CD14-positive monocyte (primary cell): ENCODE results near the gene PKD1. TPM values are rescaled to one million over a fixed set of nuclear protein-coding genes. Genes with fewer than 3 reads are reported as not detected.
"Not testable (repeated sequence)": the region's sequence is repeated elsewhere in the genome, so short reads cannot be mapped to it uniquely, and the experiment has no call there.

ENCODE experiments used
- DNase-seq, 3 donors: peaks; one replicate each; pipeline ENCODE4 v3.0.0-alpha.2; 2011 to 2022
- H2AFZ ChIP-seq: 2 replicates; pipeline ENCODE4 v1.6.0; 2012; ENCODE audit warnings: mild to moderate bottlenecking, low read depth, low read length, inconsistent platforms; ENCODE audit not compliant: insufficient read depth, poor library complexity, severe bottlenecking
- H3K27ac ChIP-seq, 2 donors: 1 replicate in 1 of 2; 2 replicates in 1 of 2; pipeline ENCODE4 v1.5.1; 2012 to 2013; ENCODE audit warnings: low read length in 2 of 2, control low read depth in 1 of 2, inconsistent platforms in 1 of 2, low read depth in 1 of 2, mild to moderate bottlenecking in 1 of 2
- H3K27me3 ChIP-seq, 2 donors: one replicate each; pipeline versions ENCODE4 v1.6.0 to v1.6.1; 2011 to 2013; ENCODE audit warnings: low read length in 2 of 2; ENCODE audit not compliant: control insufficient read depth in 2 of 2, insufficient read depth in 2 of 2
- H3K36me3 ChIP-seq, 2 donors: replicated peaks in 1 of 2; 1 replicate in 1 of 2; 2 replicates in 1 of 2; pipeline versions ENCODE4 v1.5.1 to v1.6.1; 2012 to 2013; ENCODE audit warnings: low read length in 2 of 2, control low read depth in 1 of 2, inconsistent platforms in 1 of 2, mild to moderate bottlenecking in 1 of 2; ENCODE audit not compliant: insufficient read depth in 2 of 2, control insufficient read depth in 1 of 2
- H3K4me1 ChIP-seq, 2 donors: 1 replicate in 1 of 2; 2 replicates in 1 of 2; pipeline versions ENCODE4 v1.5.1 to v1.6.1; 2012 to 2013; ENCODE audit warnings: low read length in 2 of 2, control low read depth in 1 of 2, inconsistent platforms in 1 of 2, mild to moderate bottlenecking in 1 of 2, moderate library complexity in 1 of 2; ENCODE audit not compliant: insufficient read depth in 2 of 2, control insufficient read depth in 1 of 2
- H3K4me2 ChIP-seq: replicated peaks from 2 replicates; pipeline ENCODE3; 2012; ENCODE audit warnings: low read length, moderate library complexity, mild to moderate bottlenecking; ENCODE audit not compliant: poor library complexity, severe bottlenecking; ENCODE audit errors: extremely low read depth
- H3K4me3 ChIP-seq, 3 experiments: fragments of 200-600 bp in 1 of 3; sonication (generic) in 1 of 3; replicated peaks in 1 of 3; 1 replicate in 2 of 3; 2 replicates in 1 of 3; pipeline ENCODE4 v1.5.1; 2011 to 2013; ENCODE audit warnings: low read length in 3 of 3, mild to moderate bottlenecking in 3 of 3, control low read depth in 2 of 3, low read depth in 2 of 3, inconsistent platforms in 1 of 3, moderate library complexity in 1 of 3
- H3K79me2 ChIP-seq: 2 replicates; pipeline ENCODE4 v1.6.0; 2012; ENCODE audit warnings: mild to moderate bottlenecking, control low read depth, inconsistent platforms, low read length, moderate library complexity; ENCODE audit not compliant: insufficient read depth
- H3K9ac ChIP-seq: 2 replicates; pipeline ENCODE4 v1.6.0; 2017; ENCODE audit warnings: low read length, mild to moderate bottlenecking; ENCODE audit not compliant: insufficient read depth, poor library complexity, severe bottlenecking
- H3K9me3 ChIP-seq, 2 donors: replicated peaks in 1 of 2; 1 replicate in 1 of 2; 2 replicates in 1 of 2; pipeline versions ENCODE4 v1.5.1 to v1.6.1; 2012 to 2013; ENCODE audit warnings: low read length in 2 of 2, control low read depth in 1 of 2; ENCODE audit not compliant: control insufficient read depth in 1 of 2, insufficient read depth in 1 of 2
- H4K20me1 ChIP-seq: 2 replicates; pipeline ENCODE4 v1.6.0; 2012; ENCODE audit warnings: mild to moderate bottlenecking, low read length, control low read depth, moderate library complexity; ENCODE audit not compliant: insufficient read depth
- H3K27ac Mint-ChIP-seq, 7 donors: one replicate each; pipeline ENCODE4 v1.8.0; 2020; ENCODE audit warnings: mild to moderate bottlenecking in 7 of 7, mixed read lengths in 7 of 7, moderate library complexity in 6 of 7, inconsistent platforms in 2 of 7
- H3K27me3 Mint-ChIP-seq, 3 donors: one replicate each; pipeline ENCODE4 v1.8.0; 2021 to 2022; ENCODE audit warnings: low read depth in 3 of 3, mild to moderate bottlenecking in 3 of 3, mixed read lengths in 3 of 3, moderate library complexity in 3 of 3, inconsistent platforms in 1 of 3
- H3K36me3 Mint-ChIP-seq, 2 donors: one replicate each; pipeline ENCODE4 v1.8.0; 2020; ENCODE audit warnings: mixed read lengths in 2 of 2, inconsistent platforms in 1 of 2, mild to moderate bottlenecking in 1 of 2
- H3K4me1 Mint-ChIP-seq: one replicate; pipeline ENCODE4 v1.8.0; 2020; ENCODE audit warnings: mild to moderate bottlenecking, mixed read lengths
- H3K4me3 Mint-ChIP-seq, 2 donors: one replicate each; pipeline ENCODE4 v1.8.0; 2020; ENCODE audit warnings: mild to moderate bottlenecking in 2 of 2, mixed read lengths in 2 of 2, moderate library complexity in 1 of 2
- H3K9me3 Mint-ChIP-seq, 7 donors: one replicate each; pipeline ENCODE4 v1.8.0; 2020 to 2022; ENCODE audit warnings: mixed read lengths in 7 of 7, mild to moderate bottlenecking in 6 of 7, moderate library complexity in 6 of 7, inconsistent platforms in 2 of 7
- CTCF ChIP-seq: fragments of 200-600 bp; IDR thresholded peaks from one replicate; pipeline ENCODE4 v1.8.0; 2022; ENCODE audit warnings: antibody characterized with exemption, mild to moderate bottlenecking
- WGBS: methylation state at CpG from one replicate; pipeline ENCODE4 v1.1.5; 2013; ENCODE audit warnings: missing lambda C conversion rate; ENCODE audit not compliant: insufficient coverage; 5-methylcytosine and 5-hydroxymethylcytosine counted together
- intact Hi-C, 2 donors: fragments of 100-400 bp; cut with micrococcal nuclease; formaldehyde crosslinking; loops; one replicate each; pipeline versions ENCODE4 v1.15.0 to v1.15.1; 2023
- polyA plus RNA-seq, 3 donors: library from polyadenylated mRNA; depleted of rRNA in 1 of 3; unstranded in 2 of 3; stranded (reverse) in 1 of 3; fragments of 300-500 nt in 2 of 3; fragments of >200 nt in 1 of 3; fragmentation: Illumina TruSeq in 2 of 3; gene quantifications; 1 replicate in 2 of 3; 2 replicates in 1 of 3; pipeline ENCODE4 v1.2.3, GENCODE V29; 2012 to 2021

The PKD1 gene
- polyA plus RNA-seq, 3 donors = 0.22 to 53.8 (median 1.6) TPM

GRCh38 chr16:2122429-2122828, 13.3 kb downstream of the PKD1 start:
- no peak overlapping the region for H3K4me2 ChIP-seq
- WGBS = 87% methylated on average over 10 of the region's 17 CpGs
- H3K27ac ChIP-seq = no peak overlapping the region
- H3K9ac ChIP-seq = no peak overlapping the region
- DNase-seq = no peak
- peaks cover 22% of the 10 kb centered on the region for H3K4me1 Mint-ChIP-seq
- intact Hi-C loops = no loop called here
- TF ChIP-seq CTCF = no peak
- H4K20me1 ChIP-seq = peaks cover 36% of the 10 kb centered on the region
- H3K27me3 Mint-ChIP-seq = peaks cover 6 to 17% (median 7%) of the 10 kb centered on the region in 3 donors
- no peaks in the 10 kb centered on the region for H3K9me3 ChIP-seq
- no peak overlapping the region for H3K4me3 Mint-ChIP-seq
- H3K27ac Mint-ChIP-seq = no peak overlapping the region
- H2AFZ ChIP-seq = no peak overlapping the region
- H3K4me3 ChIP-seq = no peak overlapping the region
- H3K79me2 ChIP-seq = no peaks in the 10 kb centered on the region
- H3K27me3 ChIP-seq = peaks cover 0 to 8% of the 10 kb centered on the region in 2 donors
- peaks cover 1 to 2% of the 10 kb centered on the region in 2 donors for H3K36me3 Mint-ChIP-seq
- H3K4me1 ChIP-seq = peaks cover 16 to 20% of the 10 kb centered on the region in 2 donors
- H3K9me3 Mint-ChIP-seq = no peaks in the 10 kb centered on the region
- no peaks in the 10 kb centered on the region for H3K36me3 ChIP-seq

GRCh38 chr16:2121853-2122252, 13.8 kb downstream of the PKD1 start:
- peaks cover 0 to 8% of the 10 kb centered on the region in 2 donors for H3K27me3 ChIP-seq
- no peak for TF ChIP-seq CTCF
- H3K4me2 ChIP-seq = no peak overlapping the region
- no peak overlapping the region for H3K4me3 ChIP-seq
- Mint-ChIP-seq H3K4me1 (peaks cover 19% of the 10 kb centered on the region), H3K36me3 (peaks cover 1 to 2% of the 10 kb centered on the region in 2 donors), H3K27me3 (peaks cover 6 to 17% (median 7%) of the 10 kb centered on the region in 3 donors), H3K9me3 (no peaks in the 10 kb centered on the region), H3K4me3 (no peak overlapping the region), H3K27ac (no peak overlapping the region)
- H3K9me3 ChIP-seq = no peaks in the 10 kb centered on the region
- 92% methylated on average over 11 of the region's 19 CpGs for WGBS
- no peaks in the 10 kb centered on the region for H3K36me3 ChIP-seq
- H3K27ac ChIP-seq = no peak overlapping the region
- no peak overlapping the region for H2AFZ ChIP-seq
- H3K79me2 ChIP-seq = no peaks in the 10 kb centered on the region
- no peak for DNase-seq
- H4K20me1 ChIP-seq = peaks cover 30% of the 10 kb centered on the region
- peaks cover 16 to 20% of the 10 kb centered on the region in 2 donors for H3K4me1 ChIP-seq
- intact Hi-C loops = no loop called here
- H3K9ac ChIP-seq = no peak overlapping the region

DNA sequence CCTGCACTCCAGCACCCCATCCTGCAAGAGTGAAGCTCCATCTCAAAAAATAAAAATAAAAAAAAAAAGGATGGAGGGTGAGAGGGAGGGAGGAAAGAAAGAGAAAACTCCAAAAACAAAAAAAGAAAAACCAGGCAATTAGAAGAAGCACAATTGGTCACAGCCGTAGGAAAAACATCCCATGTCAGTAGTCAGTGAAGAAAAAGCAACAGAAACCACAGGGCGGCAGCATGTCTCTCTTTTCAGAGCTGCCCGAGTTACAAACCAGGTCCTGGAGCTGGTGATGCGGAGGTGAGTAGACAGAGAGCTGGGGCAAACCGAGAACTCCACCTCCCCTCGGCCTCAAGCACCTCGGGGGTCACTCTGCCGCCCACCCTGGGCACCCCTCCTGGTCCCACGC, 14.4 kb downstream of the PKD1 start:
- DNase-seq, H3K36me3 Mint-ChIP-seq, intact Hi-C loops: not testable (repeated sequence)

More for the DNA sequence above, 14.4 kb downstream of the PKD1 start:
- not testable (repeated sequence) for H3K27me3 ChIP-seq, H3K27ac Mint-ChIP-seq, H2AFZ ChIP-seq, H3K27ac ChIP-seq, H3K9me3 ChIP-seq, H3K36me3 ChIP-seq, H3K79me2 ChIP-seq, H3K4me3 Mint-ChIP-seq, H3K9ac ChIP-seq, H3K4me3 ChIP-seq, H3K4me2 ChIP-seq, H3K9me3 Mint-ChIP-seq
- H3K4me1 ChIP-seq = peaks cover 16 to 20% of the 10 kb centered on the region in 2 donors
- Mint-ChIP-seq H3K27me3 (peaks cover 6 to 17% (median 7%) of the 10 kb centered on the region in 3 donors), H3K4me1 (peaks cover 16% of the 10 kb centered on the region)
- peaks cover 25% of the 10 kb centered on the region for H4K20me1 ChIP-seq
- 90% methylated on average over 2 of the region's 9 CpGs for WGBS
